ENCODE data around the gene CDK11A. TPM values are rescaled to one million over a fixed set of nuclear protein-coding genes. Genes with fewer than 3 reads are reported as not detected.
"Not testable (repeated sequence)": the region's sequence is repeated elsewhere in the genome, so short reads cannot be mapped to it uniquely, and the experiment has no call there.

The CDK11A gene
- total and polyA plus RNA-seq, 9 donors, result 11.5 to 31.2 (median 24.2) TPM

DNA sequence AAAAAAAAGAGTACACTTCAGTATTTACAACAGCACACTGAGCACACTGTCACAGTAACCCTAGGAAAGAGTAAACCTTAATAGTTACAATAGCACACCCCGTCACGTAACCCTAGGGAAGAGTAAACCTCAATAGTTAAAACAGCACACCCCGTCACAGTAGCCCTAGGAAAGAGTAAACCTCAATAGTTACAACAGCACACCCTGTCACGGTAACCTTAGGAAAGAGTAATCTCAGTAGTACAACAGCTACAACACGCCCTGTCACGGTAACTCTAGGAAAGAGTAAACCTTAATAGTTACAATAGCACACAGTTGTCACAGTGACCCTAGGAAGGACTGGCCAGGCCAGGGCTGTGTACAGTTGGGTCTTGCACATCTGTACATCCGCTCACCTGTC, 3.0 kb downstream of the CDK11A start:
- H3K4me1 ChIP-seq (ENCODE audit: control insufficient read depth, insufficient read depth, low read length), result no peaks in the 10 kb centered on the region
- WGBS (ENCODE audit: insufficient coverage), result 100% methylated on average over 2 of the region's 7 CpGs
- no peak overlapping the region for H3K4me3 ChIP-seq (ENCODE audit: low read length)
- H3K27me3 ChIP-seq (ENCODE audit: control insufficient read depth, insufficient read depth, low read length), result no peaks in the 10 kb centered on the region
- H3K27ac ChIP-seq (ENCODE audit: low read length), result no peak overlapping the region
- DNase-seq, result no peak
- peaks cover 33% of the 10 kb centered on the region for H3K36me3 ChIP-seq (ENCODE audit: control insufficient read depth, insufficient read depth, low read length)
- H3K9me3 ChIP-seq (replicated peaks; ENCODE audit: control insufficient read depth, low read depth, low read length), result no peaks in the 10 kb centered on the region

DNA sequence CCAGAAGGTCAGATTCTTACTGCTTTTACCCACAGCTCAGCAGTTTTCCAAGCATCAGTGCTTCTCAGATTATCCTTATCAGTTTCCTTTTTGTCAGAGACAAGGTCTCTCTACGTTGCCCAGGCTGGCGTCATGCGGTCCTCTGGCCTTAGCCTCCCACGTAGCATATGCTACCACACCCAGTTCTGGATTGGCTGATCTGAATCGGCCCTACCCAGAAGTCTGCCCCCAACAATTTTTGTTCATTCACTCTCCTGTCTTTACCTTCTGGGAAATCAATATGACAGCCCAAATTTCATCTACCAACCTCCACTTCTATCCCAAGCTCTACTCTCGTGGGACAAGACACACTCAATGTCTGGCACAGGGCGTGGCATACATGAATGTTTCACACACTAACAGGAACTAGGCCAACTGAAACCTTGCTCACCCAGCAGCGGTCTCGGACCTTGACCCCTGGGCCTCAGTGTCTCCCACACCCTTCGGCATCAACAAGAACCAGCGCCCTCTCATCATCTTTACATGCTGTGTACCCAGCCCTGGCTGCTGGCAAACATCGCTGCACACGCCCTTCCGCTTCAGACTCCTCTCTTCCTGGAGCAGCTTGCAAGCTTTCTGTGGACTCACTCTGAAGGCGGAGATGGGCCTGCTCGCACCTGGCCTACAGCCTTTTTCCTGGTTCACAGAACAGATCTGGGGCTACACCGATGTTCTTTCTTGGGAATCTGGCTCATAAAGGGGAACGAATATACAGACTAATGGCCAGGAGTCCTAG, 8.9 kb downstream of the CDK11A start:
- 81% methylated on average over 6 of the region's 18 CpGs for WGBS (ENCODE audit: insufficient coverage)
- H3K27ac ChIP-seq (ENCODE audit: low read length); H3K4me1 ChIP-seq (ENCODE audit: control insufficient read depth, insufficient read depth, low read length); H3K27me3 ChIP-seq (ENCODE audit: control insufficient read depth, insufficient read depth, low read length); H3K9me3 ChIP-seq (replicated peaks; ENCODE audit: control insufficient read depth, low read depth, low read length); DNase-seq; H3K4me3 ChIP-seq (ENCODE audit: low read length): not testable (repeated sequence)
- H3K36me3 ChIP-seq (ENCODE audit: control insufficient read depth, insufficient read depth, low read length), result peaks cover 21% of the 10 kb centered on the region

DNA sequence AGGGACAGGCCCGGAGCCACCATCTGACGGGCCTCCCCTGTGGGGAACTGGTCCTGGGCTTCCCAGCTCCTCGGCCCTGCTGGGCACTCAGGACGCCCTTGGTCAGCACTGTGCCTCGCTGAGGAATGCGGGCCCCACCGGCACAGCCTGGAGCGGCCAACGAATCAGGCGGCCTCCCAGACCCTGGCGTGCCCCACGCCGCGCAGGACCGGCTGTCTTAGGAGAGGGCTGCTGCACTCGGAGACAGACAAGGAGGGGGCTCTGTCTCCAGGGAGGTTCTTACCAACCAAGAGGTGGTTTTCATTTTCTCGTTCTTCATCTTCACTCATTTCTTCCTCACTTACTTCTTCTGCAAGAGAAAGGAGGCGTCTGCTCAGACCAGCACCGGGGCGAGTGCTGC, 16.3 kb downstream of the CDK11A start:
- not testable (repeated sequence) for H3K4me3 ChIP-seq (ENCODE audit: low read length); H3K27ac ChIP-seq (ENCODE audit: low read length); H3K4me1 ChIP-seq (ENCODE audit: control insufficient read depth, insufficient read depth, low read length); H3K27me3 ChIP-seq (ENCODE audit: control insufficient read depth, insufficient read depth, low read length); H3K9me3 ChIP-seq (replicated peaks; ENCODE audit: control insufficient read depth, low read depth, low read length); DNase-seq
- WGBS (ENCODE audit: insufficient coverage), result no CpG with 5 or more reads among the region's 20 CpGs
- peaks cover 13% of the 10 kb centered on the region for H3K36me3 ChIP-seq (ENCODE audit: control insufficient read depth, insufficient read depth, low read length)

DNA sequence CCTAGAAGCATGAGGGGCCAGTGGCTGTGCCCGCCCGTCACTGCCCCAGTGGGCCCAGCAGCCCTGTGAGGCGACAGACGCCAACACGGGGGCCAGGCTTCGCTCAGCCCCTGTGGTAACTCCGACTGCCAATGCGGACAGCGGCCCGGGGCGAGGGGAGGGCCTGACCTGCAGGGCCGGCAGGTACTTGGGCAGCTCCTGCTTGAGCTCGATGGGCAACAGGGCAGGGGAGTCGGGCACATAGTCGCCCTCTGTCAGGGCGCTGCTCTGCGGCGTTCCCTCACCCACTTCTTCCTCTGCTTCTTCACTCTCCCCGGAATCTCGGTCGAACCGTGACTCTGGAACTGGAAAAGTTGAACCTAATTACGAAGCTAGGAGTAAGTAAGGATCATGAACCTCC, 16.9 kb downstream of the CDK11A start:
- H3K4me3 ChIP-seq (ENCODE audit: low read length); H3K9me3 ChIP-seq (replicated peaks; ENCODE audit: control insufficient read depth, low read depth, low read length); H3K27me3 ChIP-seq (ENCODE audit: control insufficient read depth, insufficient read depth, low read length); DNase-seq; H3K27ac ChIP-seq (ENCODE audit: low read length); H3K4me1 ChIP-seq (ENCODE audit: control insufficient read depth, insufficient read depth, low read length): not testable (repeated sequence)
- WGBS (ENCODE audit: insufficient coverage), result no CpG with 5 or more reads among the region's 23 CpGs
- H3K36me3 ChIP-seq (ENCODE audit: control insufficient read depth, insufficient read depth, low read length), result peaks cover 13% of the 10 kb centered on the region

DNA sequence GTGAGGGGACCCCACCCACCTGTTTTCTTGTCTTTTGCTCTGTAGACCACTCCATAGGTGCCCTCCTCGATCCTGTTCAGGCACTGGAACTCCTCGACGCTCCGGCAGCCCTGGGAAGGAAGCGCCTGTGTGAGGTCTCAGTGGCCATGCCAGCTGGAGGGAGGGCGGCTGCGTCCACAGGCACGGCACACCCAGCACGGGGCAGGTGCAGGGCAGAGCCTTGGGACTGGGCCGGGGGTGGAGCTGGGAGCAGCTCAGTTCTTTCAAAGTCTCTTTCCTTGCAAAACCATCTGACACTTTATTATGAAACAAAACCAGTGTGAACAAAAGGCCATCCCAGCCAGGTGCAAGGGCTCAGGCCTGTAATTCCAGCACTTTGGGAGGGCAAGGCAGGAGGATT, 18.5 kb downstream of the CDK11A start:
- WGBS (ENCODE audit: insufficient coverage), result no CpG with 5 or more reads among the region's 10 CpGs
- not testable (repeated sequence) for H3K9me3 ChIP-seq (replicated peaks; ENCODE audit: control insufficient read depth, low read depth, low read length); DNase-seq; H3K4me3 ChIP-seq (ENCODE audit: low read length); H3K4me1 ChIP-seq (ENCODE audit: control insufficient read depth, insufficient read depth, low read length); H3K27me3 ChIP-seq (ENCODE audit: control insufficient read depth, insufficient read depth, low read length); H3K27ac ChIP-seq (ENCODE audit: low read length)
- peaks cover 13% of the 10 kb centered on the region for H3K36me3 ChIP-seq (ENCODE audit: control insufficient read depth, insufficient read depth, low read length)

DNA sequence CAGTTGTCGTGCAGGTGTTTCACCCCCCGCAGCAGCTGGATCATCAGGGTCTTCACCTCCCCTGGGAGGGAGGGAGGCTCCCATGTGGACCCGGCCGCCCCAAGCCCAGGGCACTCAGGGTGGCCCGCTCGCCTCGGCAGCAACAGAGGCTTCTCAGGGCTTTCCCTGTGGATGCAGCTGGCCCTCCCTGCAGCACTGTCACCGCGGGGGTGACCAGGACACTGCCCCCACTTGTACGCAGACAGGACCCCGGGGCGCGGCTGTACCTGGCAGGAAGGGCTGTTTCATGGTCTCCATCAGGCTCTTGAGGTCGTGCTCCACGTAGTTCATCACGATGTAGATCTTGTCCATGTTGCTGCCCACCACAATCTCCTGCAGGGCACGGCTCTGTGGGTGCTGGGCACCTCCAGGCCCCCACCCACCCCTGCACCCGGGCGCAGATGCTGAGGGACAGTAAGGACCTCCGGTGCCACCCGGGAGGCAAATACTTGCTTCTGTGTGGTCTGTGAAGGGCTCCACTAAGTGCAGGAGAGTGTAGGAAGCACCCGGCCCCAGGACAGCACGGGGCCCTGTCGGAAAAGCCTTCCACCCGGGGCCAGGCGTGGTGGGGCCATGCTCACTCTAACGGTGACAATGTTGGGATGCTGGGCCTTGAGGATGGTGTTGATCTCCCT, 19.7 kb downstream of the CDK11A start:
- peaks cover 13% of the 10 kb centered on the region for H3K36me3 ChIP-seq (ENCODE audit: control insufficient read depth, insufficient read depth, low read length)
- not testable (repeated sequence) for H3K9me3 ChIP-seq (replicated peaks; ENCODE audit: control insufficient read depth, low read depth, low read length); H3K4me1 ChIP-seq (ENCODE audit: control insufficient read depth, insufficient read depth, low read length); H3K27ac ChIP-seq (ENCODE audit: low read length); H3K27me3 ChIP-seq (ENCODE audit: control insufficient read depth, insufficient read depth, low read length); DNase-seq; H3K4me3 ChIP-seq (ENCODE audit: low read length)
- 90% methylated on average over 12 of the region's 27 CpGs for WGBS (ENCODE audit: insufficient coverage)

DNA sequence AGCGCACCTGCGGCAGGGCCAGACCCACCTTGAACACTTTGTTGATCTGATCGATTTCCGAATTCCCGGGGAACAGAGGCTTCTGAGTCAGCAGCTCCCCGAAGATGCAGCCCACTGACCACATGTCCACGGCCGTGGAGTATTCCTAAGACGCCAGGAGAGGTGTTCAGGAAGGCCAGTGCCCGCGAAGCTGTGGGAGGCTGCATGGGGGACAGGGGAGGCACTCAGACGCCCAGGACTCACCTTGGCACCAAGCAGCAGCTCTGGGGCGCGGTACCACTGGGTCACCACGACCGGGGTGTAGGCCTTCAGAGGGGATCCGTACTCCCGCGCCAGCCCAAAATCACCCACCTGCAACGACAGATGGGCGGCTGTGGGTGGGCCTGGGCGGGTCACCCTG, 20.4 kb downstream of the CDK11A start:
- H3K36me3 ChIP-seq (ENCODE audit: control insufficient read depth, insufficient read depth, low read length), result peaks cover 13% of the 10 kb centered on the region
- 94% methylated on average over 22 of the region's 22 CpGs for WGBS (ENCODE audit: insufficient coverage)
- no peaks in the 10 kb centered on the region for H3K9me3 ChIP-seq (replicated peaks; ENCODE audit: control insufficient read depth, low read depth, low read length)
- no peak overlapping the region for H3K27ac ChIP-seq (ENCODE audit: low read length)
- no peak for DNase-seq
- H3K4me3 ChIP-seq (ENCODE audit: low read length), result no peak overlapping the region
- H3K27me3 ChIP-seq (ENCODE audit: control insufficient read depth, insufficient read depth, low read length), result no peaks in the 10 kb centered on the region
- H3K4me1 ChIP-seq (ENCODE audit: control insufficient read depth, insufficient read depth, low read length), result no peaks in the 10 kb centered on the region

DNA sequence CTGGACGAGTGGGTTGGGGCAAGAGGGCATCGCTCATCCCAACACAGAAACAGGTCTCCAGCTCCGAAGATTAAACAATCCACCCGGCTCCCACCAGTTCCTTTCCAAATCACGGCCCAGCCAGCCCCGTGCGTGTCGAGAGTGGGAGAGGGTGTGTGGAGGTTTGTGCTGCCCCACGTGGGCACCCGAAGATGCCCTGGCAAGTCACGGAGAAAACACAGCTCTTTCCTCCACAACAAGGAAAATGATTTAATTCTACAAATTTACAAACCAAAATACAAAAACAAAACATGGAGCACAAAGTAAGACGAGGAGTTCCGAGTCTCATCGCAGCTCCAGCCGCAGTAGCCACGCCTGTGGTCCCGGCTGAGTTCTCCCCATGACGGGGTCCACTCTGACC, 21.7 kb downstream of the CDK11A start:
- not testable (repeated sequence) for H3K9me3 ChIP-seq (replicated peaks; ENCODE audit: control insufficient read depth, low read depth, low read length); DNase-seq; H3K4me1 ChIP-seq (ENCODE audit: control insufficient read depth, insufficient read depth, low read length); H3K4me3 ChIP-seq (ENCODE audit: low read length); H3K27ac ChIP-seq (ENCODE audit: low read length); H3K27me3 ChIP-seq (ENCODE audit: control insufficient read depth, insufficient read depth, low read length)
- H3K36me3 ChIP-seq (ENCODE audit: control insufficient read depth, insufficient read depth, low read length), result peaks cover 13% of the 10 kb centered on the region
- WGBS (ENCODE audit: insufficient coverage), result no CpG with 5 or more reads among the region's 18 CpGs

DNA sequence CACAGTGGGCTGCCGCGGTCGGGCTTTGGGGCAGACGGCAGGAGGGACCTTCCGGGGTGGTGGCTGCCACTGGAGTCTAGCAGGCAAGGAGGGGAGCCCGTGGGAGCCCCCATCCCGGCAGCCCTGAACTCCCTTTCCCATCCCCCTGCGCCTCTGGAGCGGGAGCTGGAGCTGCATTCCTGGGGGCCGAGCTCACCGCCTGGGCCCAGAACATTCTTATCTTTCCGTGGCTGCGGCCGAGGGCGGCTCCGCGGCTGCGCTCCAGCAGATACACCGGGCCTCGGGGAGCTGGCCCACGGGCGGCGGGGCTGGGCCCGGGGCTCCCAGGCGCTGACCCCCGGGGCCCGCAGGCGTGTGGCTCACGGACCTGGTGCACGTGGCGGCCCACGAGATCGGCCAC, 23.6 kb downstream of the CDK11A start:
- not testable (repeated sequence) for H3K4me1 ChIP-seq (ENCODE audit: control insufficient read depth, insufficient read depth, low read length); H3K27me3 ChIP-seq (ENCODE audit: control insufficient read depth, insufficient read depth, low read length); H3K4me3 ChIP-seq (ENCODE audit: low read length); H3K36me3 ChIP-seq (ENCODE audit: control insufficient read depth, insufficient read depth, low read length); DNase-seq; H3K9me3 ChIP-seq (replicated peaks; ENCODE audit: control insufficient read depth, low read depth, low read length); H3K27ac ChIP-seq (ENCODE audit: low read length)
- no CpG with 5 or more reads among the region's 33 CpGs for WGBS (ENCODE audit: insufficient coverage)

DNA sequence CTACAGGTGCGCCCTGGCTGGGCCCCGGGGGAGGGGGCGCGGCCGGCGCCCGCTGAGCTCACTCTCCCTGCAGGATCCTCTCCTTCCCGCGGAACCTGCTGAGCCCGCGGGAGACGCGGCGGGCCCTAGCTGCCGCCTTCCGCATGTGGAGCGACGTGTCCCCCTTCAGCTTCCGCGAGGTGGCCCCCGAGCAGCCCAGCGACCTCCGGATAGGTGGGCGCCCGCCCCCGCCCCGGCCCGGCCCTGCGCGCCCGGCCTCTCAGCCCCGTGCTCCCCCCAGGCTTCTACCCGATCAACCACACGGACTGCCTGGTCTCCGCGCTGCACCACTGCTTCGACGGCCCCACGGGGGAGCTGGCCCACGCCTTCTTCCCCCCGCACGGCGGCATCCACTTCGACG, 24.1 kb downstream of the CDK11A start:
- not testable (repeated sequence) for DNase-seq; H3K4me3 ChIP-seq (ENCODE audit: low read length); H3K27me3 ChIP-seq (ENCODE audit: control insufficient read depth, insufficient read depth, low read length); H3K36me3 ChIP-seq (ENCODE audit: control insufficient read depth, insufficient read depth, low read length); H3K9me3 ChIP-seq (replicated peaks; ENCODE audit: control insufficient read depth, low read depth, low read length); H3K4me1 ChIP-seq (ENCODE audit: control insufficient read depth, insufficient read depth, low read length); H3K27ac ChIP-seq (ENCODE audit: low read length)
- no CpG with 5 or more reads among the region's 45 CpGs for WGBS (ENCODE audit: insufficient coverage)
